HCT116 (cell line): Measurements from ENCODE around the gene PTPRF. TPM values are rescaled to one million over a fixed set of nuclear protein-coding genes. Genes with fewer than 3 reads are reported as not detected.

ENCODE experiments used
- ATAC-seq: fragments of 200-7000 bp; cut with Tn5 transposase; 2 replicates; pipeline ENCODE4 v1.9.1; 2020; ENCODE audit warnings: mild to moderate bottlenecking, moderate library complexity
- BruUV-seq: library from RNA; stranded (reverse); fragments of 400-500 nt; replicated peaks from 2 replicates; lab custom pipeline; 2021; lab: Mats Ljungman, UMichigan
- CTCF ChIA-PET: fragments of 300-600 bp; sonication (Branson Sonifier 250); formaldehyde crosslinking; loops from one replicate; lab custom pipeline; 2021; ENCODE audit warnings: antibody characterized with exemption; lab: Charles Lee
- POLR2A ChIA-PET: fragments of 300-600, 350-600 bp; sonication (Branson Sonifier 250); formaldehyde crosslinking; loops from one replicate; lab custom pipeline; 2021; ENCODE audit warnings: antibody characterized with exemption; lab: Charles Lee
- RAD21 ChIA-PET, 2 experiments: fragments of 300-600 bp; sonication (Branson Sonifier 250); formaldehyde crosslinking; loops; one replicate each; lab custom pipeline; 2023; ENCODE audit warnings: low total read pairs in 2 of 2; ENCODE audit not compliant: uncharacterized antibody in 2 of 2, unreplicated experiment in 2 of 2, low non-redundant PET in 1 of 2; lab: Charles Lee
- DNase-seq: peaks from one replicate; pipeline ENCODE4 v3.0.0-alpha.2; 2010; ENCODE audit warnings: low read depth, low spot score
- H2AFZ ChIP-seq: fragments of 200-600 bp; shearing (Covaris generic), sonication (generic); 2 replicates; pipeline ENCODE4 v1.6.1; 2017; ENCODE audit warnings: low read depth, mixed run types, mixed read lengths, antibody characterized with exemption, low read length; ENCODE audit not compliant: poor library complexity, severe bottlenecking
- H3K27ac ChIP-seq: 2 replicates; pipeline ENCODE4 v1.5.1; 2012; ENCODE audit warnings: low read depth, low read length
- H3K27me3 ChIP-seq: fragments of 200-600 bp; sonication (generic); 2 replicates; pipeline ENCODE4 v1.6.1; 2016; ENCODE audit warnings: mixed run types, low read length, mixed read lengths; ENCODE audit not compliant: insufficient read depth
- H3K36me3 ChIP-seq, 2 experiments: fragments of 200-500 bp in 1 of 2; fragments of 200-600 bp in 1 of 2; sonication (Bioruptor generic) in 1 of 2; sonication (generic) in 1 of 2; 2 replicates each; pipeline versions ENCODE4 v1.5.1 to v1.6.1; 2014 to 2016; ENCODE audit warnings: low read length in 2 of 2, inconsistent platforms in 1 of 2, mixed read lengths in 1 of 2, mixed run types in 1 of 2; ENCODE audit not compliant: insufficient read depth in 2 of 2, control insufficient read depth in 1 of 2
- H3K4me1 ChIP-seq, 2 experiments: fragments of 200-600 bp in 1 of 2; sonication (generic) in 1 of 2; 2 replicates each; pipeline versions ENCODE4 v1.5.1 to v1.6.1; 2012 to 2017; ENCODE audit warnings: low read length in 2 of 2, inconsistent platforms in 1 of 2, mild to moderate bottlenecking in 1 of 2, mixed read lengths in 1 of 2, mixed run types in 1 of 2, moderate library complexity in 1 of 2; ENCODE audit not compliant: insufficient read depth in 2 of 2, control insufficient read depth in 1 of 2
- H3K4me2 ChIP-seq: fragments of 200-600 bp; sonication (generic); 2 replicates; pipeline ENCODE4 v1.6.1; 2017; ENCODE audit warnings: mixed run types, low read length, mixed read lengths
- H3K4me3 ChIP-seq, 2 experiments: fragments of 200-600 bp in 1 of 2; sonication (generic) in 1 of 2; replicated peaks in 1 of 2; 2 replicates each; pipeline ENCODE4 v1.5.1; 2011 to 2016; ENCODE audit warnings: low read length in 2 of 2, control low read depth in 1 of 2, low read depth in 1 of 2, mild to moderate bottlenecking in 1 of 2, mixed read lengths in 1 of 2, mixed run types in 1 of 2
- H3K79me2 ChIP-seq: fragments of 200-600 bp; sonication (generic); 2 replicates; pipeline ENCODE4 v1.6.1; 2017; ENCODE audit warnings: mild to moderate bottlenecking, mixed run types, low read length, moderate library complexity, mixed read lengths; ENCODE audit not compliant: insufficient read depth
- H3K9ac ChIP-seq: fragments of 200-600 bp; sonication (generic); 2 replicates; pipeline ENCODE4 v1.6.1; 2016; ENCODE audit warnings: low read length, mixed read lengths
- H3K9me2 ChIP-seq: fragments of 200-600 bp; sonication (generic), shearing (Covaris generic); 2 replicates; pipeline ENCODE4 v1.6.1; 2017; ENCODE audit warnings: mixed run types, mild to moderate bottlenecking, moderate library complexity; ENCODE audit not compliant: insufficient read depth
- H3K9me3 ChIP-seq, 2 experiments: fragments of 200-500 bp in 1 of 2; fragments of 200-600 bp in 1 of 2; sonication (Bioruptor generic) in 1 of 2; sonication (generic) in 1 of 2; 2 replicates each; pipeline ENCODE4 v1.6.1; 2014 to 2017; ENCODE audit warnings: low read length in 2 of 2, mixed read lengths in 2 of 2, inconsistent platforms in 1 of 2, low read depth in 1 of 2, mild to moderate bottlenecking in 1 of 2, mixed run types in 1 of 2, moderate library complexity in 1 of 2; ENCODE audit not compliant: control insufficient read depth in 1 of 2, insufficient read depth in 1 of 2
- H4K20me1 ChIP-seq: fragments of 200-600 bp; sonication (generic), shearing (Covaris generic); 2 replicates; pipeline ENCODE4 v1.6.1; 2017; ENCODE audit warnings: mixed run types, mild to moderate bottlenecking, moderate library complexity; ENCODE audit not compliant: insufficient read depth
- CBX3 ChIP-seq: IDR thresholded peaks from 2 replicates; pipeline ENCODE4 v1.6.1; 2012; ENCODE audit warnings: low read depth
- EZH2 ChIP-seq: fragments of 200-600 bp; sonication (generic); IDR thresholded peaks from 2 replicates; pipeline ENCODE4 v1.6.1; 2017; ENCODE audit warnings: antibody characterized with exemption, mixed run types
- TCF7L2 ChIP-seq: IDR thresholded peaks from 2 replicates; pipeline ENCODE4 v1.7.0; 2011; ENCODE audit warnings: borderline replicate concordance, inconsistent platforms; ENCODE audit not compliant: insufficient read depth, insufficient read length; ENCODE audit errors: extremely low read depth
- ZFX ChIP-seq: fragments of 450-650 bp; IDR thresholded peaks from 2 replicates; pipeline ENCODE4 v1.6.1; 2017
- intact Hi-C: fragments of 100-400 bp; cut with micrococcal nuclease; formaldehyde crosslinking; loops from 2 replicates; pipeline ENCODE4 v1.10.0; 2022
- total RNA-seq: library from RNA; stranded (reverse); gene quantifications from one replicate; pipeline ENCODE4 v1.2.1, GENCODE V29; 2021; ENCODE audit not compliant: unreplicated experiment
- TF ChIP-seq, protein P1 (sequence below): IDR thresholded peaks from 2 replicates; pipeline ENCODE4 v1.6.1; 2012; ENCODE audit warnings: low read depth
- TF ChIP-seq, protein P2 (sequence below): IDR thresholded peaks from 2 replicates; pipeline ENCODE4 v1.6.1; 2012

The PTPRF gene
- total RNA-seq, 1 experiment from 2014 or later = 224 TPM

DNA sequence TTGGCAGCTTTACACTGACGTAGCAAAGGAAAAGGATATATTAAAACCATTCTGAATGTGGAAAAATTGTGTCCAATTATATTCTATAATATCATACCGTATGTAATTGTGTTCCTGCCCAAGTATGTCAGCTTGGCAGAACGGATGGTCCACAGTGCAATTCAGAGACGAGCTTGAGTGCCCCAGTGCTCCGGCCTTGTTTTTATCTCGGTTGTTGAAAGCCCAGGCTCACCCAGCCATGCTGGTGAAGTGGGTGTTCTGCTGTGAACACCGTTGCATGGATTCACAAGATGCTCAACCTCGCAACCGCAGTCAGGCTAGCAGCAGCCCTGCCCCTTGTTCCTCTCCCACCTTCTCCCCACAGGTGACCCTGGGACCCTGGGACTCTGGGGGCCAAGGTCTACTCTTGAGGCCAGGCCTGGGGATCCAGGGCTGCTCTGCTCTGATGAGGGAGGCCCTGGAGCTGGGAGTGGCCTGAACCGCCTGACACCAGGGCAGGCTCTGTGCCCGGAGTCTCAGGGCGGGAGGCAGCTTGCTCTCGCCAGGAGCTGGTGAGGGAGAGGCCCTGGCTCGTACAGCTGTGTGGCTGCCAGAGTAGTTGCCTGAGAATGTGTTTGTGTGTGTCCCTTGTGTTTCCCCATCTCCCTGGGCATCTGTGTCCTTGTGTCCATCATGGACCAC, 11.2 kb downstream of the PTPRF start:
- no peak overlapping the region for H3K9ac ChIP-seq
- H3K27ac ChIP-seq = no peak overlapping the region
- RAD21 ChIA-PET = no interaction called here
- CTCF ChIA-PET = no interaction called here
- BruUV-seq = no TSS peak
- no peaks in the 10 kb centered on the region for H3K9me3 ChIP-seq
- H2AFZ ChIP-seq = no peak overlapping the region
- intact Hi-C loops = no loop called here
- ATAC-seq = no peak
- H3K4me1 ChIP-seq = peaks cover 20 to 44% of the 10 kb centered on the region in 2 experiments; a peak in 3 of 4 replicates
- peaks cover 99% of the 10 kb centered on the region for H3K79me2 ChIP-seq
- no peaks in the 10 kb centered on the region for H3K9me2 ChIP-seq
- no peak overlapping the region for H3K4me2 ChIP-seq
- no peaks in the 10 kb centered on the region for H3K27me3 ChIP-seq
- no peak overlapping the region for H3K4me3 ChIP-seq
- peaks cover 20 to 55% of the 10 kb centered on the region in 2 experiments; a peak in 3 of 4 replicates for H3K36me3 ChIP-seq
- no peak for DNase-seq
- peaks cover 6% of the 10 kb centered on the region; the same call in 1 of the 2 replicates for H4K20me1 ChIP-seq
- no peak for TF ChIP-seq EZH2
- no peak for TF ChIP-seq CBX3
- TF ChIP-seq, protein P1, sequence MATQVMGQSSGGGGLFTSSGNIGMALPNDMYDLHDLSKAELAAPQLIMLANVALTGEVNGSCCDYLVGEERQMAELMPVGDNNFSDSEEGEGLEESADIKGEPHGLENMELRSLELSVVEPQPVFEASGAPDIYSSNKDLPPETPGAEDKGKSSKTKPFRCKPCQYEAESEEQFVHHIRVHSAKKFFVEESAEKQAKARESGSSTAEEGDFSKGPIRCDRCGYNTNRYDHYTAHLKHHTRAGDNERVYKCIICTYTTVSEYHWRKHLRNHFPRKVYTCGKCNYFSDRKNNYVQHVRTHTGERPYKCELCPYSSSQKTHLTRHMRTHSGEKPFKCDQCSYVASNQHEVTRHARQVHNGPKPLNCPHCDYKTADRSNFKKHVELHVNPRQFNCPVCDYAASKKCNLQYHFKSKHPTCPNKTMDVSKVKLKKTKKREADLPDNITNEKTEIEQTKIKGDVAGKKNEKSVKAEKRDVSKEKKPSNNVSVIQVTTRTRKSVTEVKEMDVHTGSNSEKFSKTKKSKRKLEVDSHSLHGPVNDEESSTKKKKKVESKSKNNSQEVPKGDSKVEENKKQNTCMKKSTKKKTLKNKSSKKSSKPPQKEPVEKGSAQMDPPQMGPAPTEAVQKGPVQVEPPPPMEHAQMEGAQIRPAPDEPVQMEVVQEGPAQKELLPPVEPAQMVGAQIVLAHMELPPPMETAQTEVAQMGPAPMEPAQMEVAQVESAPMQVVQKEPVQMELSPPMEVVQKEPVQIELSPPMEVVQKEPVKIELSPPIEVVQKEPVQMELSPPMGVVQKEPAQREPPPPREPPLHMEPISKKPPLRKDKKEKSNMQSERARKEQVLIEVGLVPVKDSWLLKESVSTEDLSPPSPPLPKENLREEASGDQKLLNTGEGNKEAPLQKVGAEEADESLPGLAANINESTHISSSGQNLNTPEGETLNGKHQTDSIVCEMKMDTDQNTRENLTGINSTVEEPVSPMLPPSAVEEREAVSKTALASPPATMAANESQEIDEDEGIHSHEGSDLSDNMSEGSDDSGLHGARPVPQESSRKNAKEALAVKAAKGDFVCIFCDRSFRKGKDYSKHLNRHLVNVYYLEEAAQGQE = no peak
- TF ChIP-seq TCF7L2 = no peak
- no peak for TF ChIP-seq ZFX
- TF ChIP-seq, protein P2, sequence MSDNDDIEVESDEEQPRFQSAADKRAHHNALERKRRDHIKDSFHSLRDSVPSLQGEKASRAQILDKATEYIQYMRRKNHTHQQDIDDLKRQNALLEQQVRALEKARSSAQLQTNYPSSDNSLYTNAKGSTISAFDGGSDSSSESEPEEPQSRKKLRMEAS = no peak
- TF ChIP-seq, all 23 proteins: peak for 0
- POLR2A ChIA-PET = no interaction called here
